HG03135 (cell line): ENCODE data around the gene LCE3B.
"Not testable (repeated sequence)": the region's sequence is repeated elsewhere in the genome, so short reads cannot be mapped to it uniquely, and the experiment has no call there.

Source experiments
- ATAC-seq: cut with Tn5 transposase; IDR thresholded peaks from one replicate; pipeline ENCODE4 v1.9.1; 2021; ENCODE audit warnings: mild to moderate bottlenecking, moderate library complexity; ENCODE audit not compliant: unreplicated experiment

LCE3B gene

GRCh38 chr1:152613511-152613910 is at the start of gene LCE3B:
Gene LCE3B, plus strand, starts transcription at chr1:152613811. Its CDS starts 0 bp downstream, at chr1:152613811.
- ATAC-seq, result no peak

DNA sequence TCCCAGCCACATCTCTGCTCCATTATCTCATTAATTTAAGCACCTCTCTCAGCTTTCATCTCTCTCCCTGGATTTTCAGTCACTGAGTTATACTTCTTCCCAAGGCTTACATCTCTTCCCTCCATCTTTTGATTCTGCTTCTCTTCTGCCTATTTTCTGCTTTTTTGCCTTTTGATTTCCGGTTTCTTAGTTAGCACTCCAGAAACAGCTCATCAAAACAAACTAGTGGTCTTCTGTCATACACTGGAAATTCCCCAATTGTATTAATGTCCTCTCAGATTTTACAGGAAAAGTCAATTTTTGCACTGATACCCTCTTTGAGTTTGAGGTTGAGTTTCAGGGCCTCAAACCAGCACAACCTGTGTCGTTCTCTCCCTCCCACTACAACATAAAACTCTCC is 48.5 kb upstream of the LCE3B start:
- no peak for ATAC-seq

- ATAC-seq, result no peak
These were observed 47.9 kb upstream of the LCE3B start for GRCh38 chr1:152565535-152566215.

DNA sequence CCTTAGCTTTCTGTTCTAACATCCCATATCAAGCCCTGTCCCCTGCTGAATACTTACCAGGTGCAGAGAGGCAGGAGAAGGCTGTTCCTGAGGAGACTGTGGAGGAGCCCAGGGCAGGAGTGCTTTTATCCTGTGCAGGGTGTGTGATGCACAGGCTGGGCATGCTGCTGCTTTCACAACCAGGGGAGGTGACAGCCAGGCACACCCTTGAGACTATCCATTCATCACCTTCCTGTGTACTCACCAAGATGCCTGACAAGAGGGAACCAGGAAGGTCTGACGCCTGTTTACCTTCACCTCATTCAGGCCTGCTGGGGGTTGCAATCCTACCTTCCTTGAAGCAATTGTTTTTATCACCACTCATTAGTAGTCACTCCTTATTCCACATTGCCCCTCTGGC is 46.9 kb upstream of the LCE3B start, which contains the start of gene LCE3E:
TSS of gene LCE3E (minus strand) at position 100 of the 400 bp plus-strand sequence. CDS start 572 bp downstream, outside the sequence.
- ATAC-seq, result no peak

GRCh38 chr1:152577168-152577567 is 36.4 kb upstream of the LCE3B start:
- ATAC-seq, result no peak

DNA sequence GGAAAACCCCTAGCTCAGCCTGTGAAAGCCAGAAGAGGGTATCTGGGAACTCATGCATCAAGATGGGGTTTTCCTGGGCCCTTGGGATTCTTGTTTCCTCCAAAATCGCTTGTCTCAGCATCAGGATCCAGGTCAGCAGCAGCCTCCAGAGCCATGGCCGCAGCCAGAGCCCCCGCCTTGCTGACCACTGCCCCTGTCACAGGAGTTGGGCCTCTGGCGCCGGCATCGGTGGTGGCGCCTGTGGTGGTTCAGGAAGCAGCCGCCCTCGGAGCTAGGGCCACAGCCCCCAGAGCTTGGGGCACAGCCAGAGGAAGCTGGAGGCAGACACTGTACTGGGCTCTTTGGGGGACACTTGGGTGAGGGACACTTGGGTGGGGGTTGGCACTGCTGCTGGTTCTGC is 34.1 kb upstream of the LCE3B start:
- not testable (repeated sequence) for ATAC-seq

DNA sequence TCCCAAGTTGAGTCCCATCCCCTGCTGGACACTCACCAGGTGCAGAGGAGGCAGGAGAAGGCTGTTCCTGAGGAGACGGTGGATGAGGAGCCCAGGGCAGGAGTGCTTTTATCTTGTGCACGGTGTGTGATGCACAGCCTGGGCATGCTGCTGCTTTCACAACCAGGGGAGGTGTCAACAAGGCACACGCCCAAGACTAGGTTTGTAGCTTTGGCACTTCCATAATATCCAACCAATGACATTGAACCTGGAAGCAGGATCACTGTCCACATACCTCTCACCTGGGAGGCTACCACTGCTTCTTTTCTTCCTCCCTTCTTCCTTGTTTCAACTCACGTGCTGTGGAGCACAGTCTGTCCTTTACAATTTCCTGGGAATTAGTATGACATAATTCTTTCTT is 33.2 kb upstream of the LCE3B start, which contains the start of gene LCE3D:
TSS of gene LCE3D (minus strand) at position 84 of the 400 bp plus-strand sequence. CDS start 580 bp downstream, outside the sequence.
- ATAC-seq, result no peak

- no peak for ATAC-seq
These were observed 31.0 kb upstream of the LCE3B start for GRCh38 chr1:152582647-152583046.

DNA sequence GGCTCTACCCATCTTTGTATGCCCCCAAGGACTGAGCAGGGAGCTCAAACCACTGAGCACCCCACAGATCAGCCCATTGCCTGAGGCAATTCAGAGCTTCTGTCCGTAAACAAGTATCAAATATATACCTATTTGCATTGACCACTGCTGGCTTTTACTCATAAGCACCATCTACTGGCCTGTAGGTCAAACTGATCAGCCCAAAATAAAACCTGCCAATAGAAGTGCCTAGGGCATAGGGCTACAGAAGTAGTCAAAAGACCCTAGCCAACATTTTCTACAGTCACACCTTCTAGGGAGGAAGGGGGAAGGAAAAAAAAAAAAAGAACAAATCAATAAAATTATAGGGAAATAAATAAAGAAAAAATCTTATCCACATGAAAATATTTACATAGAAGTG is 28.0 kb upstream of the LCE3B start:
- ATAC-seq, result no peak

- ATAC-seq, result no peak
These were observed 16.6 kb upstream of the LCE3B start for GRCh38 chr1:152596986-152597385.

DNA sequence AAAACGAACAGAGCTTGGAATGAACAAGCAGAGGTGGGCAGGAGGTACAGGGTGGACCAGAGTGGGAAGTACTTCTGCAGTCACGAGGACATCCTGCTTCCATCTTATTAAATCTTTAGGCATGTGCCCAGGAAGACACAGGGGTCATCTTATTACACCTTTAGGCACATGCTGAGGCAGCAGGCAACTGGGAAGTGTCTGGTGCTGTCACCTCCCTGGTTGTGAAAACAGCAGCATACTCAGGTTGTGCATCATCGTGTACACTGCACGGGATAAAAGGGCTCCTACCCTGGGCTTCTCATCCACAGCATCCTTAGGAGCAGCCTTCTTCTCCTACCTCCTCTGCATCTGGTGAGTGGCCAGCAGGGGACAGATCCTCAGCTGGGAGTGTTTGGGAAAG is 13.7 kb upstream of the LCE3B start, which contains the start of gene LCE3C:
TSS of gene LCE3C (plus strand) at position 301 of the 400 bp plus-strand sequence. CDS start 498 bp downstream, outside the sequence.
- ATAC-seq, result no peak

DNA sequence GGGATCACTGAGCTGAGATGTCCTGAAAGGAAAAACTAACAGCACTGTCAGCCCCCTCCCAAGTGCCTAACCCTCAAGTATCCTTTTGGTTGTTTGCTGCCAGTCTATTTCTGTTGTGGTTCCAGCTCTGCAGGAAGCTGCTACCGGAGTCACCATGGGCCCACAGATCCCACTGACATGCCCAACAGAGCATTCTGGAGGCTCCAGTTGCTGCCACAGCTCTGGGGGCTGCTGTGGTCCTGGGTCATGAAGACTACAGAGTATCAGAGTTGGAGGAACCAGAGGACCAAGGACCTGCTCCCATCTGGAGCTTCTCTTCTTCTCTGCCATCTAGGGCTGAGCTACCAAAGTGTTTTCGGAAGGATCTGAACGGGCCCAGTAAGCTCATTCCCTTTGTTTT is 8.4 kb downstream of the LCE3B start:
- ATAC-seq, result no peak

DNA sequence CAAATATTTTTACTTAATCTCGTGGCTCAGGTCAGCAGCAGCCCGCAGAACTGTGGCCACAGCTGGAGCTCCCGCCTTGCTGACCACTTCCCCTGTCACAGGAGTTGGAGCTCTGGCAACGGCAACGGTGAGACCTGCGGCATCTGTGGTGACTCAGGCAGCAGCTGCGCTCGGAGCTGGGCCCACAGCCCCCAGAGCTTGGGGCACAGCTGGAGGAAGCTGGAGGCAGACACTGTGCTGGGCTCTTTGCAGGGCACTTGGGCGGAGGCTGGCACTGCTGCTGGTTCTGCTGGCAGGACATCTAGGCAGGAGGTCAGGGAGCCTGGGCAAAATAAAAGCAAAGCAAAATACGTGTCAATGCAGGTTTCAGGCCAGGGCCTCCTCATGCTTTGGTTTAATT is 9.2 kb downstream of the LCE3B start, which contains the start of gene LCE3A:
TSS of gene LCE3A (minus strand) at position 301 of the 400 bp plus-strand sequence. CDS start at position 301, 0 bp downstream.
- ATAC-seq, result no peak

DNA sequence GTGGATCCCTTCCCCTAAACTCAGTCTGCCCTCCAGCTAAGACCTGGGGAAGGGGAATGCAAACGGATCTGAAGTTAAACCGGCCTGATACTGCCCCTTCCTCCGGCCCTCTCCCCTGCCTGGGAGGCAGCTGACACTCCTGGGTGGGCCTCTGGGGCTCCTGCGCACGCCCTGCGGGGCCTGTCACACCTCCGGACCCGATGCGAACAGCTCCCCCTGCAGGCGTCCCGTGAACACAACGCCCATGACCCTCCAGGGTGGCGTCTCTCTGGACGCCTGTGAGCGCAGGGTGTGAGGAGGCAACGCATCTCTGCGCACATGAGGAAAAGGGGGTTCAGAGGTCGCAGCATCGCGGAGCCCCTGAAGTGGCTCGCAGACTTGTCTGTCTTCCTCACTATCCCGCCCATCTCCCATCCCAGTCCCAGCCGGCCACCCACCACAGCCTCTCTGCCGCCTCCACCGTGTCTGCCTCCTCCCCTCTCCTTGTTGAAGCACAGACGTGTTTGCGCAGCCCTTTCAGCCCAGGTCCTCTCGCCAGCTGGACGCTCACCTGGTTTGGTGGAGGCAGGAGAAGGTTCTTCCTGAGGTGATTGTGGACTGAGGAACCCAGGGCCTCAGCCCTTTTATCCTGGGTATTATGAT is 9.7 kb downstream of the LCE3B start:
- ATAC-seq, result no peak

- no peak for ATAC-seq
These were observed 13.1 kb downstream of the LCE3B start for GRCh38 chr1:152626744-152627143.

DNA sequence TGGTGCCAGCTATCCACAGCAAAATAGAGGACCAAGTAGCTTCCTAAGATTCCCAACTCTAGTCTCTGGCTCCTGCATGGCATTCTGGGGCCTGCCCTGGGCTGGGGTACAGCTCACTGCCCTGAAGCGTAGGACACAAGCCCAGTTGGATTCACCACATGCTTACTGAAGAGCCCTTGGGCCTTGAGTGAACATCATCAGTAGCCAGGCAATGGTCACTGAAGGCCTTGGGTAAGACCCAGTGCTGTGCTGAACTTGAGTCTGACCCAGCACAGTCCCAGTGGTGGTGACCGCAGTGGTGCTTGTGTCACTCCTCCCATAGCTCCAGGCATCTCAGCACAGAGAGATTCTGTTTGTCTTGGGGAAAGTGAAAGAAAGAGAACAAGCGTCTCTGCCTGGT is 17.0 kb downstream of the LCE3B start:
- no peak for ATAC-seq

- ATAC-seq, result no peak
These were observed 26.7 kb downstream of the LCE3B start for GRCh38 chr1:152640351-152640750.

- ATAC-seq, result no peak
These were observed 30.3 kb downstream of the LCE3B start for GRCh38 chr1:152643945-152644344.

- no peak for ATAC-seq
These were observed 31.5 kb downstream of the LCE3B start for GRCh38 chr1:152645146-152645545.

DNA sequence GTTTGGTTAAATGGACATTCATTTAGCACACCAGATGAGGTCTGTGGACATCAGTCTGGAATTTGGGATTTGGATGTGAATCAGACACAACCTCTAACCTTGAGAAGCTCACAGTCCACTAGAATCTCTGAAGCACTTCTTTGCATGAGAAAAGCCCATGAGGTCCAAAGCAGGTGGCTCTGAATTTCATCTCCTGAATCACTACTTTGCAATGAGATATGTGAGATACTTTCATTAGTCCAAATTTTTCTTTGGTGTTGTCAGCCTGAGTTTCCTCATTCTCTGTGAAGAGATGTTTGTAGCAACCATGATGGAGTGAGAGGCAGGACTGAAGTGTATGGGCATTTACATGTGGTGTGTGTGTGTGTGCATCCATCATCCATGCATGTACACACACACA is 33.0 kb downstream of the LCE3B start:
- no peak for ATAC-seq

- no peak for ATAC-seq
These were observed 40.5 kb downstream of the LCE3B start for GRCh38 chr1:152654110-152654509.

DNA sequence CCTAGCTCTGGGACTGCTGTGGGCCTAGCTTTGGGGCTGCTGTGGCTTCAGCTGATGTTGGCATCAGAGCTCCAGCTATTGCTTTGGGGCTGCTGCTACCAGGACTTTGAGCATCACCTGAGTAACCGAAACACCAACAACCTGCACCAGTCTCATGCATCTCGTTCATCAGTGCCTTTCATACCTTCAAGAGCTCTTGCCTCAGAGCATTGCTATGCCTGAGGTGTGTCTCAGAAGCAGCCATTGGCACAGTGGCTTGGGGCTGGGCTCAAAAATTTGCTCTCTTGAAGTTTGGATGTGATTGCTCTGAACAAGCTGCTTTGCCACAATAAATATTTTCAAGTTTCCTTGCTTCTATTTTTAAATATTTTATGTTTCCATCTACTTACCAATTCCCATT is 42.8 kb downstream of the LCE3B start:
- no peak for ATAC-seq
